ENCODE results near the gene ESCO1. TPM values are rescaled to one million over a fixed set of nuclear protein-coding genes. Genes with fewer than 3 reads are reported as not detected.

Gene ESCO1
- total and polyA plus RNA-seq, 2 donors (not counting 1 experiment from before 2014, with no cell fraction given), result 8.5 to 14.2 TPM

DNA sequence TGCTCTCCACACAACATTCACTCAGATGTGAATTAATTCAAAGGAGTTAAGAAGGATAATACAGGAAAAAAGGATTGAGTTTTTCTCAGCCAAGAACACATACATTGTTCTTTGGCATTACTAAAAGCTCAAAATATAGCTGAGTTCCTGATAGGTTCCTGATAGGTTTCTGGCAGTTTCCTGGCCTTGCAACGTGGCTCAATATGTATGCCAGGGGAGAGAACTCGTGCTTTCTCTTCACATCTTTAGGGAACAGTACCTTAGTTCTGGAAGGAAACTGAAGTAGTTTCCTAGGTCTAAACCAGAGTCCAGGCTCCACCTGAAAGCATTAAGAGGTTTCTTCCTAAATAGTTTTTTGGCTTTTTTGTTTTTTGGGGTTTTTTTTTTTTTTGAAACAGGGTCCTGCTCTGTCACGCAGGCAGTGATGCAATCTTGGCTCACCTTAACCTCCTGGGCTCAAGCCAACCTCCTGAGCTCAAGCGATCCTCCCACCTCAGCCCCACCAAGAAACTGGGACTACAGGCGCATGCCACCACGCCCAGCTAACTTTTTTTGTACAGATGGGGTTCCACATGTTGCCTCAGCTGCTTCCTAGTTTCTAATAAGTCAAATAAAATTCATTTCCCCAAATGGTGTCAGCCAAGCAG lies 42.8 kb downstream of the ESCO1 start:
- no peaks in the 10 kb centered on the region for H3K4me1 ChIP-seq (ENCODE audit: control insufficient read depth, extremely low read depth, insufficient read depth, low read length)
- no peak for TF ChIP-seq EZH2 (IDR thresholded peaks at IDR 0.05; ENCODE audit: low read length, missing control alignments)
- no peaks in the 10 kb centered on the region for H3K27me3 ChIP-seq (ENCODE audit: control insufficient read depth, insufficient read depth, low read length)
- H3K4me2 ChIP-seq (ENCODE audit: extremely low read depth, insufficient read depth, low read length), result no peak overlapping the region
- no peak for DNase-seq (ENCODE audit: low read depth in 2 of 2)
- H2AFZ ChIP-seq (ENCODE audit: low read length), result no peak overlapping the region
- no peaks in the 10 kb centered on the region for H3K79me2 ChIP-seq (ENCODE audit: control insufficient read depth, insufficient read depth, low read length)
- H3K36me3 ChIP-seq (ENCODE audit: control insufficient read depth, insufficient read depth, low read length), result no peaks in the 10 kb centered on the region
- no peak overlapping the region for H3K9ac ChIP-seq (ENCODE audit: insufficient read depth, low read length)
- no peaks in the 10 kb centered on the region for H4K20me1 ChIP-seq (ENCODE audit: control insufficient read depth, extremely low read depth, insufficient read depth, low read length)
- H3K27ac ChIP-seq (ENCODE audit: insufficient read depth, low read length), result no peak overlapping the region
- H3K4me3 ChIP-seq (replicated peaks in 1 of 4; ENCODE audit: control extremely low read depth in 1 of 4, insufficient read depth in 1 of 4, low read depth in 3 of 4, low read length in 4 of 4), result no peak overlapping the region
- H3K9me3 ChIP-seq (ENCODE audit: control insufficient read depth, insufficient read depth, low read depth, low read length), result no peaks in the 10 kb centered on the region

DNA sequence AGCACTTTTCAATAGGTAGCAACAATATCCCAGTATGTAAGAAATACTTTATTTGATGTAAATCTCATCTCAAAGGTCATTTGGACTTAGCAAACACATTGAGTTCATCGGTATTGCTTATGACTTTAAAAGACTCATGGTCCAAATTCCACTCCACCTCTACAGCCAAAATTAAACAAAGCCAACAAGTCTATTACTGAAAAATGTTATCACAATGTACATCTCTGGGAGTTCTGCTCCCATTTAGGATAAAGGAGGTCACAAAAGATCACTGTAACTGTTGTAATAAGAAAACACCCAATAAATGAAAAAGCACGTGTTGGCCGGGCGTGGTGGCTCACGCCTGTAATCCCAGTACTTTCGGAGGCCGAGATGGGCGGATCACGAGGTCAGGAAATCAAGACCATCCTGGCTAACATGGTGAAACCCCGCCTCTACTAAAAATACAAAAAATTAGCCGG lies 50.0 kb downstream of the ESCO1 start:
- Histone ChIP-seq H3K9me3 (ENCODE audit: control insufficient read depth, insufficient read depth, low read depth, low read length) (no peaks in the 10 kb centered on the region), H3K4me1 (ENCODE audit: control insufficient read depth, extremely low read depth, insufficient read depth, low read length) (no peaks in the 10 kb centered on the region), H3K27me3 (ENCODE audit: control insufficient read depth, insufficient read depth, low read length) (no peaks in the 10 kb centered on the region), H3K79me2 (ENCODE audit: control insufficient read depth, insufficient read depth, low read length) (no peaks in the 10 kb centered on the region), H3K27ac (ENCODE audit: insufficient read depth, low read length) (no peak overlapping the region), H3K36me3 (ENCODE audit: control insufficient read depth, insufficient read depth, low read length) (no peaks in the 10 kb centered on the region), H3K4me2 (ENCODE audit: extremely low read depth, insufficient read depth, low read length) (no peak overlapping the region), H2AFZ (ENCODE audit: low read length) (no peak overlapping the region), H3K4me3 (replicated peaks in 1 of 4; ENCODE audit: control extremely low read depth in 1 of 4, insufficient read depth in 1 of 4, low read depth in 3 of 4, low read length in 4 of 4) (no peak overlapping the region), H3K9ac (ENCODE audit: insufficient read depth, low read length) (no peak overlapping the region), H4K20me1 (ENCODE audit: control insufficient read depth, extremely low read depth, insufficient read depth, low read length) (no peaks in the 10 kb centered on the region)
- DNase-seq (ENCODE audit: low read depth in 2 of 2), result no peak
- TF ChIP-seq EZH2 (IDR thresholded peaks at IDR 0.05; ENCODE audit: low read length, missing control alignments), result no peak
- TF ChIP-seq, protein P1, sequence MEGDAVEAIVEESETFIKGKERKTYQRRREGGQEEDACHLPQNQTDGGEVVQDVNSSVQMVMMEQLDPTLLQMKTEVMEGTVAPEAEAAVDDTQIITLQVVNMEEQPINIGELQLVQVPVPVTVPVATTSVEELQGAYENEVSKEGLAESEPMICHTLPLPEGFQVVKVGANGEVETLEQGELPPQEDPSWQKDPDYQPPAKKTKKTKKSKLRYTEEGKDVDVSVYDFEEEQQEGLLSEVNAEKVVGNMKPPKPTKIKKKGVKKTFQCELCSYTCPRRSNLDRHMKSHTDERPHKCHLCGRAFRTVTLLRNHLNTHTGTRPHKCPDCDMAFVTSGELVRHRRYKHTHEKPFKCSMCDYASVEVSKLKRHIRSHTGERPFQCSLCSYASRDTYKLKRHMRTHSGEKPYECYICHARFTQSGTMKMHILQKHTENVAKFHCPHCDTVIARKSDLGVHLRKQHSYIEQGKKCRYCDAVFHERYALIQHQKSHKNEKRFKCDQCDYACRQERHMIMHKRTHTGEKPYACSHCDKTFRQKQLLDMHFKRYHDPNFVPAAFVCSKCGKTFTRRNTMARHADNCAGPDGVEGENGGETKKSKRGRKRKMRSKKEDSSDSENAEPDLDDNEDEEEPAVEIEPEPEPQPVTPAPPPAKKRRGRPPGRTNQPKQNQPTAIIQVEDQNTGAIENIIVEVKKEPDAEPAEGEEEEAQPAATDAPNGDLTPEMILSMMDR (conservative IDR thresholded peaks at IDR 0.05 in 1 of 2, IDR thresholded peaks at IDR 0.05 in 1 of 2; ENCODE audit: low read depth in 1 of 2, low read length in 2 of 2), result no peak

DNA sequence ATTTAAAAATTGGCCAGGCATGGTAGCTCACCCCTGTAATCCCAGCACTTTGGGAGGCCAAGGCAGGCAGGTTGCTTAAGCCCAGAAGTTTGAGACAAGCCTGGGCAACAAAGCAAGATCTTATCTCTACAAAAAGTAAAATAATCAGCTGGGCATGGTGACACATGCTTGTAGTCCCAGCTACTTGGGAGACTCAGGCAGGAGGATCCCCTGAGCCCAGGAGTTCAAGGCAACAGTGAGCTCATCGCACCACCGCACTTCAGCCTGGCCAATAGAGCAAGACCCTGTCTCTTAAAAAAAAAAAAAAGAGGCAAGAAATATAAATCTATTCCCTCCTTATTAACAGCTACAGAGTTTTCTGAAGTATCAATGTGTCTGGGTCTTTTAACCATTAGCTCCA lies 51.9 kb downstream of the ESCO1 start:
- no peaks in the 10 kb centered on the region for H3K9me3 ChIP-seq (ENCODE audit: control insufficient read depth, insufficient read depth, low read depth, low read length)
- no peaks in the 10 kb centered on the region for H3K4me1 ChIP-seq (ENCODE audit: control insufficient read depth, extremely low read depth, insufficient read depth, low read length)
- no peak for DNase-seq (ENCODE audit: low read depth in 2 of 2)
- no peaks in the 10 kb centered on the region for H3K79me2 ChIP-seq (ENCODE audit: control insufficient read depth, insufficient read depth, low read length)
- no peak overlapping the region for H3K4me3 ChIP-seq (replicated peaks in 1 of 4; ENCODE audit: control extremely low read depth in 1 of 4, insufficient read depth in 1 of 4, low read depth in 3 of 4, low read length in 4 of 4)
- H3K27ac ChIP-seq (ENCODE audit: insufficient read depth, low read length), result no peak overlapping the region
- H3K27me3 ChIP-seq (ENCODE audit: control insufficient read depth, insufficient read depth, low read length), result no peaks in the 10 kb centered on the region
- no peaks in the 10 kb centered on the region for H4K20me1 ChIP-seq (ENCODE audit: control insufficient read depth, extremely low read depth, insufficient read depth, low read length)
- TF ChIP-seq, protein P1 (conservative IDR thresholded peaks at IDR 0.05 in 1 of 2, IDR thresholded peaks at IDR 0.05 in 1 of 2; ENCODE audit: low read depth in 1 of 2, low read length in 2 of 2), result no peak
- no peak for TF ChIP-seq EZH2 (IDR thresholded peaks at IDR 0.05; ENCODE audit: low read length, missing control alignments)
- H3K36me3 ChIP-seq (ENCODE audit: control insufficient read depth, insufficient read depth, low read length), result no peaks in the 10 kb centered on the region
- no peak overlapping the region for H3K9ac ChIP-seq (ENCODE audit: insufficient read depth, low read length)
- H3K4me2 ChIP-seq (ENCODE audit: extremely low read depth, insufficient read depth, low read length), result no peak overlapping the region
- no peak overlapping the region for H2AFZ ChIP-seq (ENCODE audit: low read length)
